Midbrain (tissue), 1 donor: Measurements from ENCODE around the gene COL18A1.

Source experiments
- DNase-seq: peaks from one replicate; lab custom pipeline; 2025; lab: John Stamatoyannopoulos, UW

Gene COL18A1

GRCh38 chr21:45535341-45536081 is 130.5 kb downstream of the COL18A1 start:
- DNase-seq: peak; percentile 36

- no peak for DNase-seq
Observed at GRCh38 chr21:45536301-45537081, 131.5 kb downstream of the COL18A1 start.

- no peak for DNase-seq
Observed at GRCh38 chr21:45537111-45537745, 132.3 kb downstream of the COL18A1 start.

GRCh38 chr21:45537746-45538291 is 132.9 kb downstream of the COL18A1 start:
- DNase-seq: no peak

GRCh38 chr21:45538381-45539045 is 133.5 kb downstream of the COL18A1 start:
- DNase-seq: no peak

GRCh38 chr21:45539046-45539795 is 134.3 kb downstream of the COL18A1 start:
- DNase-seq: no peak

GRCh38 chr21:45539796-45540600 is 135.0 kb downstream of the COL18A1 start:
- DNase-seq: no peak

GRCh38 chr21:45540601-45540970 is 135.6 kb downstream of the COL18A1 start:
- DNase-seq: no peak

GRCh38 chr21:45541221-45542039 is 136.5 kb downstream of the COL18A1 start:
- DNase-seq: peak; percentile 44

- DNase-seq: peak; percentile 64
Observed at GRCh38 chr21:45542242-45542666, 137.3 kb downstream of the COL18A1 start, which contains the start of gene SLC19A1. Gene SLC19A1 (minus strand): TSS chr21:45542440. CDS start chr21:45537959, 4,481 bp downstream.

- DNase-seq: no peak
Observed at GRCh38 chr21:45542667-45543370, 137.9 kb downstream of the COL18A1 start.

- peak; percentile 30 for DNase-seq
Observed at GRCh38 chr21:45543371-45543709, 138.4 kb downstream of the COL18A1 start.

GRCh38 chr21:45543710-45544448 is 138.9 kb downstream of the COL18A1 start:
- DNase-seq: no peak

- DNase-seq: no peak
Observed at GRCh38 chr21:45544449-45545235, 139.7 kb downstream of the COL18A1 start.

GRCh38 chr21:45545236-45545570 is 140.2 kb downstream of the COL18A1 start:
- no peak for DNase-seq

- DNase-seq: no peak
Observed at GRCh38 chr21:45545691-45546531, 140.9 kb downstream of the COL18A1 start.
